H1 (cell line): Measurements from ENCODE around the gene GNAI2. TPM values are rescaled to one million over a fixed set of nuclear protein-coding genes. Genes with fewer than 3 reads are reported as not detected.

Source experiments
- CTCF ChIA-PET: fragments of 300-600 bp; sonication (Branson Sonifier 250); formaldehyde crosslinking; loops from one replicate; lab custom pipeline; 2021; ENCODE audit not compliant: partially characterized antibody; lab: Charles Lee
- POLR2A ChIA-PET: fragments of 300-600 bp; sonication (Branson Sonifier 250); formaldehyde crosslinking; loops from one replicate; lab custom pipeline; 2021; ENCODE audit warnings: inconsistent platforms; ENCODE audit not compliant: partially characterized antibody; lab: Charles Lee
- DNase-seq, 2 experiments: peaks; one replicate each; pipeline versions ENCODE4 v3.0.0 to v3.0.0-alpha.2; 2010 to 2022; ENCODE audit warnings: low spot score in 2 of 2, low read depth in 1 of 2, mixed read lengths in 1 of 2
- FAIRE-seq: peaks from 2 replicates; lab custom pipeline; 2011; peaks lifted over from hg19 to GRCh38; lab: Jason Lieb, UNC
- H2AFZ ChIP-seq: 2 replicates; pipeline ENCODE4 v1.8.1; 2012; ENCODE audit warnings: low read length, inconsistent platforms
- H2AK5ac ChIP-seq: 2 replicates; pipeline ENCODE4 v1.6.1; 2013; ENCODE audit warnings: low read depth, low read length
- H2BK120ac ChIP-seq: replicated peaks from 2 replicates; pipeline ENCODE3; 2013; ENCODE audit warnings: low read depth, low read length, inconsistent platforms
- H2BK12ac ChIP-seq: 2 replicates; pipeline ENCODE4 v1.6.1; 2013; ENCODE audit warnings: low read depth, low read length
- H2BK15ac ChIP-seq: 2 replicates; pipeline ENCODE4 v1.6.1; 2013; ENCODE audit warnings: low read length
- H2BK20ac ChIP-seq: 2 replicates; pipeline ENCODE4 v1.6.1; 2013; ENCODE audit warnings: low read length
- H2BK5ac ChIP-seq: 2 replicates; pipeline ENCODE4 v1.6.1; 2013; ENCODE audit warnings: low read depth, low read length
- H3K14ac ChIP-seq: 2 replicates; pipeline ENCODE4 v1.6.1; 2013; ENCODE audit warnings: inconsistent platforms; ENCODE audit not compliant: insufficient read length
- H3K18ac ChIP-seq: 2 replicates; pipeline ENCODE4 v1.6.1; 2013; ENCODE audit warnings: low read length; ENCODE audit errors: extremely low read depth
- H3K23ac ChIP-seq: 2 replicates; pipeline ENCODE4 v1.6.1; 2013; ENCODE audit warnings: inconsistent platforms; ENCODE audit not compliant: insufficient read length
- H3K23me2 ChIP-seq: 2 replicates; pipeline ENCODE4 v1.6.1; 2013; ENCODE audit warnings: low read depth, low read length
- H3K27ac ChIP-seq: 2 replicates; pipeline ENCODE4 v1.6.1; 2011; ENCODE audit warnings: low read depth, low read length, inconsistent platforms
- H3K27me3 ChIP-seq, 4 experiments: replicated peaks in 1 of 4; 1 replicate in 1 of 4; 2 replicates in 3 of 4; pipeline versions ENCODE4 v1.6.1 to v1.8.1; 2011 to 2013; ENCODE audit warnings: low read length in 3 of 4, mild to moderate bottlenecking in 3 of 4, inconsistent platforms in 2 of 4, mixed read lengths in 2 of 4, moderate library complexity in 1 of 4; ENCODE audit not compliant: control insufficient read depth in 3 of 4, insufficient read depth in 3 of 4; ENCODE audit errors: extremely low read depth in 1 of 4
- H3K36me3 ChIP-seq, 4 experiments: 2 replicates each; pipeline versions ENCODE4 v1.6.1 to v1.8.1; 2011 to 2013; ENCODE audit warnings: mild to moderate bottlenecking in 4 of 4, low read length in 3 of 4, moderate library complexity in 2 of 4, control low read depth in 1 of 4, inconsistent platforms in 1 of 4; ENCODE audit not compliant: insufficient read depth in 4 of 4, control insufficient read depth in 2 of 4
- H3K4ac ChIP-seq: replicated peaks from 2 replicates; pipeline ENCODE3; 2013; ENCODE audit warnings: low read length, low read depth, mixed read lengths, inconsistent platforms; ENCODE audit not compliant: insufficient read length
- H3K4me1 ChIP-seq, 4 experiments: replicated peaks in 1 of 4; 1 replicate in 1 of 4; 2 replicates in 3 of 4; pipeline versions ENCODE4 v1.6.1 to v1.8.1; 2011 to 2013; ENCODE audit warnings: low read length in 3 of 4, inconsistent platforms in 2 of 4, mixed read lengths in 1 of 4; ENCODE audit not compliant: insufficient read depth in 4 of 4, control insufficient read depth in 3 of 4
- H3K4me2 ChIP-seq, 2 experiments: 2 replicates each; pipeline versions ENCODE4 v1.6.1 to v1.8.1; 2011 to 2013; ENCODE audit warnings: low read depth in 2 of 2, low read length in 2 of 2, control low read depth in 1 of 2, inconsistent platforms in 1 of 2, mild to moderate bottlenecking in 1 of 2; ENCODE audit not compliant: insufficient read depth in 1 of 2
- H3K4me3 ChIP-seq, 4 experiments: fragments of 200-600, 300-600 bp in 1 of 4; sonication (generic), shearing (Covaris generic), sonication (Bioruptor Twin) in 1 of 4; 2 replicates each; pipeline versions ENCODE4 v1.5.1 to v1.8.1; 2011 to 2016; ENCODE audit warnings: low read length in 4 of 4, low read depth in 3 of 4, control low read depth in 2 of 4, inconsistent platforms in 2 of 4, mild to moderate bottlenecking in 2 of 4, mixed read lengths in 1 of 4, moderate library complexity in 1 of 4; ENCODE audit not compliant: insufficient read depth in 2 of 4; ENCODE audit errors: extremely low read depth in 1 of 4
- H3K56ac ChIP-seq: replicated peaks from 2 replicates; pipeline ENCODE3; 2013; ENCODE audit warnings: low read depth, mild to moderate bottlenecking, mixed read lengths, low read length, inconsistent platforms; ENCODE audit not compliant: insufficient read length
- H3K79me1 ChIP-seq: 2 replicates; pipeline ENCODE4 v1.6.1; 2013; ENCODE audit warnings: low read depth, low read length, control low read depth
- H3K79me2 ChIP-seq, 2 experiments: 2 replicates each; pipeline versions ENCODE4 v1.6.1 to v1.8.1; 2012 to 2013; ENCODE audit warnings: low read length in 2 of 2, mild to moderate bottlenecking in 2 of 2, inconsistent platforms in 1 of 2; ENCODE audit not compliant: insufficient read depth in 2 of 2, control insufficient read depth in 1 of 2
- H3K9ac ChIP-seq, 4 experiments: replicated peaks in 1 of 4; 1 replicate in 1 of 4; 2 replicates in 3 of 4; pipeline versions ENCODE4 v1.6.1 to v1.8.1; 2011 to 2013; ENCODE audit warnings: low read depth in 3 of 4, low read length in 3 of 4, control low read depth in 2 of 4, mild to moderate bottlenecking in 2 of 4, moderate library complexity in 2 of 4, inconsistent platforms in 1 of 4; ENCODE audit errors: extremely low read depth in 1 of 4
- H3K9me3 ChIP-seq, 2 experiments: 2 replicates each; pipeline versions ENCODE4 v1.6.1 to v1.8.1; 2012 to 2013; ENCODE audit warnings: mild to moderate bottlenecking in 2 of 2, moderate library complexity in 2 of 2, control low read depth in 1 of 2, inconsistent platforms in 1 of 2, low read depth in 1 of 2, low read length in 1 of 2, mixed read lengths in 1 of 2; ENCODE audit not compliant: insufficient read depth in 2 of 2
- H4K20me1 ChIP-seq, 2 experiments: replicated peaks in 1 of 2; 2 replicates each; pipeline versions ENCODE3 to v1.8.1; 2011 to 2013; ENCODE audit warnings: inconsistent platforms in 2 of 2, low read length in 2 of 2, mild to moderate bottlenecking in 1 of 2; ENCODE audit not compliant: insufficient read depth in 2 of 2, control insufficient read depth in 1 of 2
- H4K5ac ChIP-seq: 2 replicates; pipeline ENCODE4 v1.6.1; 2013; ENCODE audit warnings: low read length, low read depth, mixed read lengths, inconsistent platforms; ENCODE audit not compliant: insufficient read length
- H4K8ac ChIP-seq: 2 replicates; pipeline ENCODE4 v1.8.0; 2013; ENCODE audit warnings: mild to moderate bottlenecking, moderate library complexity, low read length, inconsistent platforms; ENCODE audit not compliant: insufficient read depth; ENCODE audit errors: extremely low read depth
- H4K91ac ChIP-seq: replicated peaks from 2 replicates; pipeline ENCODE3; 2013; ENCODE audit warnings: low read length, mixed read lengths, inconsistent platforms; ENCODE audit not compliant: insufficient read length
- EP300 ChIP-seq, 2 experiments: IDR thresholded peaks; 1 replicate in 1 of 2; 2 replicates in 1 of 2; pipeline ENCODE4 v1.6.1; 2011 to 2012; ENCODE audit warnings: low read depth in 2 of 2, low read length in 2 of 2, mild to moderate bottlenecking in 2 of 2, borderline replicate concordance in 1 of 2, inconsistent platforms in 1 of 2, moderate library complexity in 1 of 2
- POLR2A ChIP-seq, 2 experiments: IDR thresholded peaks; 1 replicate in 1 of 2; 2 replicates in 1 of 2; pipeline ENCODE4 v1.6.1; 2011; ENCODE audit warnings: low read depth in 2 of 2, low read length in 2 of 2, mild to moderate bottlenecking in 2 of 2; ENCODE audit errors: control extremely low read depth in 1 of 2
- SP2 ChIP-seq: IDR thresholded peaks from 2 replicates; pipeline ENCODE4 v1.6.1; 2012; ENCODE audit warnings: mild to moderate bottlenecking, low read length, inconsistent platforms
- SRF ChIP-seq: IDR thresholded peaks from 2 replicates; pipeline ENCODE4 v1.6.1; 2011; ENCODE audit warnings: mild to moderate bottlenecking, low read depth, low read length, moderate library complexity
- WGBS, 2 experiments: shearing (Covaris generic) in 1 of 2; methylation state at CpG; one replicate each; pipeline versions ENCODE4 v1.1.6 to v1.1.7; 2013 to 2015; ENCODE audit warnings: low lambda C conversion rate in 2 of 2, mixed read lengths in 2 of 2, inconsistent platforms in 1 of 2, low coverage in 1 of 2, missing lambda C conversion rate in 1 of 2; ENCODE audit not compliant: insufficient replicate concordance in 2 of 2, insufficient coverage in 1 of 2, insufficient read length in 1 of 2; ENCODE audit errors: extremely low coverage in 1 of 2, missing lambda C conversion rate in 1 of 2; 5-methylcytosine and 5-hydroxymethylcytosine counted together
- polyA plus RNA-seq, 7 experiments: library from polyadenylated mRNA; depleted of rRNA in 3 of 7; stranded (reverse) in 5 of 7; unstranded in 2 of 7; fragments of >200 nt in 5 of 7; fragments of 200-250 nt in 2 of 7; gene quantifications; 1 replicate in 5 of 7; 2 replicates in 1 of 7; 4 replicates in 1 of 7; pipeline versions ENCODE4 v1.2.1 to v1.2.3, GENCODE V29; 2011 to 2013; ENCODE audit warnings: missing spikeins in 2 of 7, mixed read lengths in 2 of 7
- total RNA-seq: library from RNA; stranded (reverse); fragmentation: NEBNext Ultra II Directional; extraction: Animal tissue kit (Norgen Biotek cat#: 25700); gene quantifications from 2 replicates; pipeline ENCODE4 v1.2.1, GENCODE V29; 2021

The GNAI2 gene
- total and polyA plus RNA-seq, 2 of the 8 experiments (the other 6 are each of a cell fraction or from before 2014, with no cell fraction given), result 168 to 539 TPM

DNA sequence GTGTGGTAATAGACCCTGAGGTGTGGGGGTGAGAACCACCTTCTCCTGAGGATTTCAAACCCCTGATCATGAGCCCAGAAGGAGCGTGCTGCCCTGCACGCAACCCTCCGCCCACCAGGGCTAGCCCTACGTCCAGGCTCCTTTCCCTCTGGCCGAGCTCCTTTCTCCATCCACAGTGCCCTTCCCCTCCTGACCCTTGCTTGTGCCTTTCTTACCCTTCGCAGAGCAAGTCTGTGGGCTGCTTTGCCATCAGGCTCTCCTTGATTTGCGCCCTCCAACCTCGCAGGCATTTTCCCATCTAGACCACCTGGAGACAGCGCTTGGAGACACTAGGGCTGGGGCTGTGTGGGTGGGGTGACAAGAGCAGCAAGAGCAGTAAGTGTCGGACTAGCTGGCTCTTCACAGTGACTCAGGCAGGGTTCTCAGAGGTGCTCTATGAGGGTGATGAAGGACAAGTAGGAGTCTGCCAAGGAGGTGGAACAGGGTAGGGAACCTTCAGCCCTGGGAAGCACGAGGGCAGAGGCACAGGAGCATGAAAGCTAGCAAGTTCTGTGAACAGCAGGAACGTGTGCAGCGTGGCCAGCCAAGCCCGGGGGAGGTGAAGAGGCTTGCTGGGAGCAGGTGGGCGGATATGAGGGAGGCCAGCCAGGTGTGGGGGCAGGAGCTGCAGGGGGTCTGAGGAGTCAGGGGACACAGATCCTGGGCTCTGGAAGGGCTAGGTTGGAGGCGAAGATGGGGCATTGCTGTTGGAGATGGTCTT lies 33.5 kb upstream of the GNAI2 start:
- no peak overlapping the region for H3K56ac ChIP-seq
- CTCF ChIA-PET, result interaction anchor here (1.0 to 48.1 kb wide), 8 partner anchors 15 to 348 kb away, joined by 3 to 2149 read pairs (median 6); partner anchors contain the start of genes GNAI2, GNAT1, LSMEM2 and SEMA3B
- POLR2A ChIA-PET, result interaction anchor here (0.9 to 1.6 kb wide), 5 partner anchors 9 to 89 kb away, joined by 3 to 5 read pairs (median 4); partner anchors contain the start of gene IFRD2
- no peak overlapping the region for H2AFZ ChIP-seq
- 0 out of 2 replicates have a peak overlapping the region, but pooled peaks have one; percentile 35 for H2BK5ac ChIP-seq
- H3K27me3 ChIP-seq, result peaks cover 2 to 26% (median 21%) of the 10 kb centered on the region in 4 experiments
- no peak overlapping the region for H3K23ac ChIP-seq
- no peak overlapping the region for H2BK120ac ChIP-seq
- no peak overlapping the region for H3K27ac ChIP-seq
- no peak overlapping the region for H3K4me2 ChIP-seq
- DNase-seq (no peak), FAIRE-seq (no peak)
- peak overlapping the region; percentile 61; the same call in 1 of the 2 replicates for H2BK20ac ChIP-seq
- H3K14ac ChIP-seq, result no peak overlapping the region
- H3K4me1 ChIP-seq, result peaks cover 0 to 21% (median 8%) of the 10 kb centered on the region in 4 experiments; a peak in 6 of 7 replicates
- 0 out of 2 replicates have a peak overlapping the region, but pooled peaks have one; percentile 61 for H2BK15ac ChIP-seq
- peaks cover 6% of the 10 kb centered on the region for H3K23me2 ChIP-seq
- no peaks in the 10 kb centered on the region for H3K9me3 ChIP-seq
- H4K20me1 ChIP-seq, result no peaks in the 10 kb centered on the region
- WGBS, 2 experiments, result 83% methylated on average over 16 of the region's 16 CpGs; no CpG with 5 or more reads in 1 of the 2 experiments
- no peak overlapping the region for H3K18ac ChIP-seq
- TF ChIP-seq SRF (no peak), POLR2A (IDR thresholded peaks at IDR 0.05; ENCODE audit: control extremely low read depth in 1 of 2, low read depth in 2 of 2, low read length in 2 of 2) (no peak), SP2 (no peak), EP300 (IDR thresholded peaks at IDR 0.05; ENCODE audit: borderline replicate concordance in 1 of 2, low read depth in 2 of 2, low read length in 2 of 2) (no peak)
- H3K79me1 ChIP-seq, result no peaks in the 10 kb centered on the region
- no peak overlapping the region for H4K5ac ChIP-seq
- H3K36me3 ChIP-seq, result no peaks in the 10 kb centered on the region
- H4K91ac ChIP-seq, result peak overlapping the region; percentile 35
- no peak overlapping the region for H3K4me3 ChIP-seq
- no peak overlapping the region; the same call in 1 of the 2 replicates for H4K8ac ChIP-seq
- H3K9ac ChIP-seq, result no peak overlapping the region
- H2AK5ac ChIP-seq, result 0 out of 2 replicates have a peak overlapping the region, but pooled peaks have one; percentile 29
- H3K79me2 ChIP-seq, result no peaks in the 10 kb centered on the region
- H2BK12ac ChIP-seq, result peak overlapping the region; percentile 80; the same call in 1 of the 2 replicates
- no peak overlapping the region for H3K4ac ChIP-seq
